ENCODE data around the gene CDC34.

DNA sequence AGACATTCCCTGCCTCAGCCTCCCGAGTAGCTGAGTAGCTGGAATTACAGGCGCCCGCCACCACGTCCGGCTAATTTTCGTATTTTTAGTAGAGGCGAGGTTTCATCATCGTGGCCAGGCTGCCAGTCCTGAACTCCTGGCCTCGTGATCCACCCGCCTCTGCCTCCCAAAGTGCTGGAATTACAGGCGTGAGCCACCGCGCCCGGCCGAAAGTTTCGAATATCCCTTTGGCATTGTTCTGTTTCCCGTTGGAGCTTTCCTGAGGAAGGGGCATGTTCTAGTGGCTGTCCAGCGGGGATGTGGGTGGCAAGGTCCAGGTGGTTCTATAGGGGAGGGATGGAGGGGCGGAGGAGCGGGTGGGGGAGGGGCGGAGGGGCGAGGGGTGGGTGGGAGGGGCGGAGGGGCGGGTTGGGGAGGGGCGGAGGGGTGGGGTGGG lies 38.7 kb downstream of the CDC34 start:
- TF ChIP-seq BCL11A (IDR thresholded peaks at IDR 0.05; ENCODE audit: low read depth in 2 of 2, low read length in 2 of 2) (no peak), POLR2A (IDR thresholded peaks at IDR 0.05; ENCODE audit: control extremely low read depth in 1 of 2, low read depth in 2 of 2, low read length in 2 of 2) (no peak), SP4 (IDR thresholded peaks at IDR 0.05; ENCODE audit: low read length) (no peak), PHF8 (conservative IDR thresholded peaks at IDR 0.05; ENCODE audit: low read depth, low read length) (no peak), CHD2 (IDR thresholded peaks at IDR 0.05; ENCODE audit: low read length) (no peak), EZH2 (IDR thresholded peaks at IDR 0.05; ENCODE audit: low read depth, low read length, severe bottlenecking) (no peak), SP1 (IDR thresholded peaks at IDR 0.05; ENCODE audit: low read depth, low read length) (no peak), YY1 (IDR thresholded peaks at IDR 0.05; ENCODE audit: low read depth, low read length) (no peak), CHD1 (IDR thresholded peaks at IDR 0.05; ENCODE audit: low read depth, low read length) (no peak), CBX5 (IDR thresholded peaks at IDR 0.05; ENCODE audit: low read depth, low read length) (no peak)
- TF ChIP-seq, protein P1, sequence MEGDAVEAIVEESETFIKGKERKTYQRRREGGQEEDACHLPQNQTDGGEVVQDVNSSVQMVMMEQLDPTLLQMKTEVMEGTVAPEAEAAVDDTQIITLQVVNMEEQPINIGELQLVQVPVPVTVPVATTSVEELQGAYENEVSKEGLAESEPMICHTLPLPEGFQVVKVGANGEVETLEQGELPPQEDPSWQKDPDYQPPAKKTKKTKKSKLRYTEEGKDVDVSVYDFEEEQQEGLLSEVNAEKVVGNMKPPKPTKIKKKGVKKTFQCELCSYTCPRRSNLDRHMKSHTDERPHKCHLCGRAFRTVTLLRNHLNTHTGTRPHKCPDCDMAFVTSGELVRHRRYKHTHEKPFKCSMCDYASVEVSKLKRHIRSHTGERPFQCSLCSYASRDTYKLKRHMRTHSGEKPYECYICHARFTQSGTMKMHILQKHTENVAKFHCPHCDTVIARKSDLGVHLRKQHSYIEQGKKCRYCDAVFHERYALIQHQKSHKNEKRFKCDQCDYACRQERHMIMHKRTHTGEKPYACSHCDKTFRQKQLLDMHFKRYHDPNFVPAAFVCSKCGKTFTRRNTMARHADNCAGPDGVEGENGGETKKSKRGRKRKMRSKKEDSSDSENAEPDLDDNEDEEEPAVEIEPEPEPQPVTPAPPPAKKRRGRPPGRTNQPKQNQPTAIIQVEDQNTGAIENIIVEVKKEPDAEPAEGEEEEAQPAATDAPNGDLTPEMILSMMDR (IDR thresholded peaks at IDR 0.05; ENCODE audit: control extremely low read depth in 1 of 3, insufficient read depth in 1 of 3, low read depth in 1 of 3, low read length in 3 of 3): no peak
- TF ChIP-seq, protein P2, sequence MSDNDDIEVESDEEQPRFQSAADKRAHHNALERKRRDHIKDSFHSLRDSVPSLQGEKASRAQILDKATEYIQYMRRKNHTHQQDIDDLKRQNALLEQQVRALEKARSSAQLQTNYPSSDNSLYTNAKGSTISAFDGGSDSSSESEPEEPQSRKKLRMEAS (IDR thresholded peaks at IDR 0.05): no peak
- TF ChIP-seq, protein P3, sequence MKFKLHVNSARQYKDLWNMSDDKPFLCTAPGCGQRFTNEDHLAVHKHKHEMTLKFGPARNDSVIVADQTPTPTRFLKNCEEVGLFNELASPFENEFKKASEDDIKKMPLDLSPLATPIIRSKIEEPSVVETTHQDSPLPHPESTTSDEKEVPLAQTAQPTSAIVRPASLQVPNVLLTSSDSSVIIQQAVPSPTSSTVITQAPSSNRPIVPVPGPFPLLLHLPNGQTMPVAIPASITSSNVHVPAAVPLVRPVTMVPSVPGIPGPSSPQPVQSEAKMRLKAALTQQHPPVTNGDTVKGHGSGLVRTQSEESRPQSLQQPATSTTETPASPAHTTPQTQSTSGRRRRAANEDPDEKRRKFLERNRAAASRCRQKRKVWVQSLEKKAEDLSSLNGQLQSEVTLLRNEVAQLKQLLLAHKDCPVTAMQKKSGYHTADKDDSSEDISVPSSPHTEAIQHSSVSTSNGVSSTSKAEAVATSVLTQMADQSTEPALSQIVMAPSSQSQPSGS (IDR thresholded peaks at IDR 0.05; ENCODE audit: low read length): no peak

Data from H1 (cell line).